ENCODE data around the gene SYNGR3. TPM values are rescaled to one million over a fixed set of nuclear protein-coding genes. Genes with fewer than 3 reads are reported as not detected.
A peak's percentile ranks its signal among the peaks of the same experiment; 100 is the strongest.

The SYNGR3 gene
- total and polyA plus RNA-seq, 2 of the 13 experiments (the other 11 are each of a cell fraction or from before 2014, with no cell fraction given) = 0.97 to 5.7 TPM

- TF ChIP-seq SIN3B (IDR thresholded peaks at IDR 0.05; ENCODE audit: low read length) = no peak
- TF ChIP-seq JUN (CRISPR knock-in tag; IDR thresholded peaks at IDR 0.05) = no peak
- TF ChIP-seq SKI (IDR thresholded peaks at IDR 0.05; ENCODE audit: partially characterized antibody) = peak; percentile 93
- TF ChIP-seq ZNF17 (CRISPR knock-in tag; IDR thresholded peaks at IDR 0.05) = no peak
- no peak for TF ChIP-seq MAFG (CRISPR knock-in tag; IDR thresholded peaks at IDR 0.05)
- no peak for TF ChIP-seq ZSCAN12 (CRISPR knock-in tag; IDR thresholded peaks at IDR 0.05)
- TF ChIP-seq ZNF10 (CRISPR knock-in tag; IDR thresholded peaks at IDR 0.05; ENCODE audit: borderline replicate concordance, low read depth) = no peak
- TF ChIP-seq PRPF4 (IDR thresholded peaks at IDR 0.05; ENCODE audit: low read depth, low read length, poor library complexity, severe bottlenecking) = no peak
- TF ChIP-seq MYNN (CRISPR knock-in tag; IDR thresholded peaks at IDR 0.05; ENCODE audit: low read depth) = no peak
- peak; percentile 74; the same call in 1 of the 2 replicates for TF ChIP-seq HMG20A (CRISPR knock-in tag; IDR thresholded peaks at IDR 0.05; ENCODE audit: borderline replicate concordance)
- TF ChIP-seq ZNF619 (CRISPR knock-in tag; IDR thresholded peaks at IDR 0.05) = no peak; the same call in 1 of the 2 replicates
- TF ChIP-seq ZNF816 (CRISPR knock-in tag; IDR thresholded peaks at IDR 0.05; ENCODE audit: borderline replicate concordance) = peak; percentile 52; the same call in 1 of the 2 replicates
- no peak for TF ChIP-seq ZNF382 (CRISPR knock-in tag; IDR thresholded peaks at IDR 0.05; ENCODE audit: borderline replicate concordance)
- peak; percentile 70 for TF ChIP-seq SRSF1 (optimal IDR thresholded peaks at IDR 0.05; ENCODE audit: low read depth, low read length)
- no peak for TF ChIP-seq PLSCR1 (CRISPR knock-in tag; IDR thresholded peaks at IDR 0.05; ENCODE audit: borderline replicate concordance)
- peak; percentile 95 for TF ChIP-seq ZSCAN25 (CRISPR knock-in tag; IDR thresholded peaks at IDR 0.05)
- TF ChIP-seq ZNF569 (CRISPR knock-in tag; IDR thresholded peaks at IDR 0.05; ENCODE audit: borderline replicate concordance) = no peak
- no peak; the same call in 1 of the 2 replicates for TF ChIP-seq DMAP1 (CRISPR knock-in tag; IDR thresholded peaks at IDR 0.05)
- no peak for TF ChIP-seq GPN1 (CRISPR knock-in tag; IDR thresholded peaks at IDR 0.05; ENCODE audit: borderline replicate concordance)
- no peak; the same call in 1 of the 2 replicates for TF ChIP-seq ZNF33A (CRISPR knock-in tag; IDR thresholded peaks at IDR 0.05; ENCODE audit: borderline replicate concordance)
- TF ChIP-seq RFX5 (IDR thresholded peaks at IDR 0.05; ENCODE audit: low read depth, low read length) = no peak
- TF ChIP-seq ZSCAN31 (CRISPR knock-in tag; IDR thresholded peaks at IDR 0.05; ENCODE audit: low read depth) = peak; percentile 61
- TF ChIP-seq HMGA1 (CRISPR knock-in tag; conservative IDR thresholded peaks at IDR 0.05) = no peak
- TF ChIP-seq, protein P1, sequence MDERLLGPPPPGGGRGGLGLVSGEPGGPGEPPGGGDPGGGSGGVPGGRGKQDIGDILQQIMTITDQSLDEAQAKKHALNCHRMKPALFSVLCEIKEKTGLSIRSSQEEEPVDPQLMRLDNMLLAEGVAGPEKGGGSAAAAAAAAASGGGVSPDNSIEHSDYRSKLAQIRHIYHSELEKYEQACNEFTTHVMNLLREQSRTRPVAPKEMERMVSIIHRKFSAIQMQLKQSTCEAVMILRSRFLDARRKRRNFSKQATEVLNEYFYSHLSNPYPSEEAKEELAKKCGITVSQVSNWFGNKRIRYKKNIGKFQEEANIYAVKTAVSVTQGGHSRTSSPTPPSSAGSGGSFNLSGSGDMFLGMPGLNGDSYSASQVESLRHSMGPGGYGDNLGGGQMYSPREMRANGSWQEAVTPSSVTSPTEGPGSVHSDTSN (CRISPR knock-in tag; IDR thresholded peaks at IDR 0.05) = no peak
- peak; percentile 20; the same call in 1 of the 2 replicates for TF ChIP-seq ZNF124 (CRISPR knock-in tag; IDR thresholded peaks at IDR 0.05)
- no peak for TF ChIP-seq MAZ (IDR thresholded peaks at IDR 0.05; ENCODE audit: borderline replicate concordance, low read depth, low read length)
- TF ChIP-seq MAZ (CRISPR knock-in tag; IDR thresholded peaks at IDR 0.05; ENCODE audit: low read depth) = peak; percentile 74
- TF ChIP-seq RNF2 (conservative IDR thresholded peaks at IDR 0.05; ENCODE audit: low read depth) = 0 out of 2 replicates have a peak, but pooled peaks have one; percentile 35
- TF ChIP-seq RBM39 (IDR thresholded peaks at IDR 0.05; ENCODE audit: low read depth, low read length, poor library complexity, severe bottlenecking) = peak; percentile 39
- TF ChIP-seq ARNTL (CRISPR knock-in tag; IDR thresholded peaks at IDR 0.05) = peak; percentile 58
- no peak for TF ChIP-seq NFKBIZ (CRISPR knock-in tag; IDR thresholded peaks at IDR 0.05)
- no peak for TF ChIP-seq LCORL (IDR thresholded peaks at IDR 0.05)
- peak; percentile 96 for TF ChIP-seq LCORL (CRISPR knock-in tag; IDR thresholded peaks at IDR 0.05)
Measured at GRCh38 chr16:2039274-2040031, 49.7 kb downstream of the SYNGR3 start (continued).

All from HepG2 (cell line).